T-helper 1 cell treated with Interleukin-12 subunit alpha and Interleukin-12 subunit beta and Interleukin-4 antibody, amounts not matched to agents 30 μg/mL and 1 μg/mL, for 36 hours (primary cell): ENCODE data around the gene DND1.
"Not testable (repeated sequence)": the region's sequence is repeated elsewhere in the genome, so short reads cannot be mapped to it uniquely, and the experiment has no call there.

Source experiments
- H3K27ac Mint-ChIP-seq: one replicate; pipeline ENCODE4 v1.8.0; 2021; ENCODE audit warnings: mild to moderate bottlenecking, mixed read lengths
- H3K27me3 Mint-ChIP-seq: one replicate; pipeline ENCODE4 v1.8.0; 2021; ENCODE audit warnings: low read depth, mixed read lengths
- H3K36me3 Mint-ChIP-seq: one replicate; pipeline ENCODE4 v1.8.0; 2021; ENCODE audit warnings: low read depth, mixed read lengths
- H3K4me1 Mint-ChIP-seq: one replicate; pipeline ENCODE4 v1.8.0; 2021; ENCODE audit warnings: low read depth, mixed read lengths
- H3K4me3 Mint-ChIP-seq: one replicate; pipeline ENCODE4 v1.8.0; 2021; ENCODE audit warnings: mild to moderate bottlenecking, moderate library complexity, mixed read lengths
- H3K9me3 Mint-ChIP-seq: one replicate; pipeline ENCODE4 v1.8.0; 2021; ENCODE audit warnings: mixed read lengths

The DND1 gene

GRCh38 chr5:140647042-140647419 lies 26.3 kb downstream of the DND1 start:
- Mint-ChIP-seq H3K27ac (peak overlapping the region; percentile 99), H3K36me3 (peaks cover 38% of the 10 kb centered on the region), H3K4me1 (peaks cover 26% of the 10 kb centered on the region), H3K4me3 (peak overlapping the region; percentile 100), H3K27me3 (no peaks in the 10 kb centered on the region), H3K9me3 (no peaks in the 10 kb centered on the region)

- no peaks in the 10 kb centered on the region for H3K27me3 Mint-ChIP-seq
- H3K36me3 Mint-ChIP-seq = peaks cover 29% of the 10 kb centered on the region
- H3K9me3 Mint-ChIP-seq = no peaks in the 10 kb centered on the region
- peaks cover 43% of the 10 kb centered on the region for H3K4me1 Mint-ChIP-seq
- peak overlapping the region; percentile 29 for H3K27ac Mint-ChIP-seq
- H3K4me3 Mint-ChIP-seq = no peak overlapping the region
Measured at GRCh38 chr5:140642718-140643117, 30.7 kb downstream of the DND1 start.

- Mint-ChIP-seq H3K4me1 (peaks cover 43% of the 10 kb centered on the region), H3K36me3 (peaks cover 26% of the 10 kb centered on the region), H3K9me3 (no peaks in the 10 kb centered on the region), H3K4me3 (no peak overlapping the region), H3K27me3 (no peaks in the 10 kb centered on the region), H3K27ac (no peak overlapping the region)
Measured at GRCh38 chr5:140641716-140642115, 31.7 kb downstream of the DND1 start.

GRCh38 chr5:140639148-140639981 lies 34.0 kb downstream of the DND1 start, which contains the start of gene TMCO6:
Gene TMCO6, plus strand, starts transcription at chr5:140639451. Its CDS starts 77 bp downstream, at chr5:140639528.
- Mint-ChIP-seq H3K4me3 (peak within 1 kb of the TSS; percentile 92), H3K27me3 (no peaks in the 10 kb centered on the region), H3K27ac (peak within 1 kb of the TSS; percentile 90), H3K4me1 (peaks cover 29% of the 10 kb centered on the region), H3K36me3 (peaks cover 15% of the 10 kb centered on the region), H3K9me3 (no peaks in the 10 kb centered on the region)

- Mint-ChIP-seq H3K36me3 (peaks cover 11% of the 10 kb centered on the region), H3K4me1 (peaks cover 31% of the 10 kb centered on the region), H3K27ac (peak overlapping the region; percentile 90), H3K4me3 (peak overlapping the region; percentile 92)
- H3K27me3 Mint-ChIP-seq, H3K9me3 Mint-ChIP-seq: not testable (repeated sequence)
Measured at GRCh38 chr5:140638898-140639147, 34.6 kb downstream of the DND1 start.

GRCh38 chr5:140637371-140638100 lies 35.8 kb downstream of the DND1 start:
- Mint-ChIP-seq H3K4me1 (peaks cover 40% of the 10 kb centered on the region), H3K36me3 (peaks cover 11% of the 10 kb centered on the region), H3K27me3 (peaks cover 7% of the 10 kb centered on the region), H3K27ac (peak overlapping the region; percentile 90), H3K4me3 (no peak overlapping the region), H3K9me3 (no peaks in the 10 kb centered on the region)

- H3K9me3 Mint-ChIP-seq = no peaks in the 10 kb centered on the region
- H3K4me3 Mint-ChIP-seq = no peak overlapping the region
- H3K4me1 Mint-ChIP-seq = peaks cover 32% of the 10 kb centered on the region
- H3K36me3 Mint-ChIP-seq = peaks cover 3% of the 10 kb centered on the region
- H3K27me3 Mint-ChIP-seq = peaks cover 24% of the 10 kb centered on the region
- H3K27ac Mint-ChIP-seq = no peak overlapping the region
Measured at GRCh38 chr5:140635291-140636257, 37.8 kb downstream of the DND1 start.

- peaks cover 3% of the 10 kb centered on the region for H3K36me3 Mint-ChIP-seq
- peaks cover 27% of the 10 kb centered on the region for H3K27me3 Mint-ChIP-seq
- H3K27ac Mint-ChIP-seq = no peak overlapping the region
- no peaks in the 10 kb centered on the region for H3K9me3 Mint-ChIP-seq
- peaks cover 27% of the 10 kb centered on the region for H3K4me1 Mint-ChIP-seq
- no peak overlapping the region for H3K4me3 Mint-ChIP-seq
Measured at GRCh38 chr5:140634103-140634502, 39.3 kb downstream of the DND1 start.

GRCh38 chr5:140633501-140633900 lies 39.9 kb downstream of the DND1 start:
- H3K27ac Mint-ChIP-seq = no peak overlapping the region
- peaks cover 21% of the 10 kb centered on the region for H3K4me1 Mint-ChIP-seq
- no peaks in the 10 kb centered on the region for H3K36me3 Mint-ChIP-seq
- H3K4me3 Mint-ChIP-seq = peak overlapping the region; percentile 84
- H3K27me3 Mint-ChIP-seq = peaks cover 27% of the 10 kb centered on the region
- H3K9me3 Mint-ChIP-seq = no peaks in the 10 kb centered on the region

GRCh38 chr5:140633021-140633471 lies 40.3 kb downstream of the DND1 start, which contains the start of gene CD14:
Gene CD14, minus strand, starts transcription at chr5:140633175. Its CDS starts 104 bp downstream, at chr5:140633071.
- peaks cover 27% of the 10 kb centered on the region for H3K27me3 Mint-ChIP-seq
- peak within 1 kb of the TSS; percentile 84 for H3K4me3 Mint-ChIP-seq
- peak within 1 kb of the TSS; percentile 59 for H3K27ac Mint-ChIP-seq
- peaks cover 4% of the 10 kb centered on the region for H3K9me3 Mint-ChIP-seq
- H3K36me3 Mint-ChIP-seq = no peaks in the 10 kb centered on the region
- peaks cover 18% of the 10 kb centered on the region for H3K4me1 Mint-ChIP-seq

GRCh38 chr5:140632366-140633020 lies 40.9 kb downstream of the DND1 start:
- Mint-ChIP-seq H3K4me1 (peaks cover 18% of the 10 kb centered on the region), H3K9me3 (peaks cover 7% of the 10 kb centered on the region), H3K27ac (peak overlapping the region; percentile 59), H3K27me3 (peaks cover 31% of the 10 kb centered on the region), H3K4me3 (peak overlapping the region; percentile 84), H3K36me3 (no peaks in the 10 kb centered on the region)

GRCh38 chr5:140631831-140632365 lies 41.5 kb downstream of the DND1 start:
- Mint-ChIP-seq H3K36me3 (no peaks in the 10 kb centered on the region), H3K4me3 (peak overlapping the region; percentile 84), H3K9me3 (peaks cover 13% of the 10 kb centered on the region), H3K4me1 (peaks cover 18% of the 10 kb centered on the region), H3K27me3 (peaks cover 33% of the 10 kb centered on the region), H3K27ac (no peak overlapping the region)

GRCh38 chr5:140631036-140631417 lies 42.3 kb downstream of the DND1 start:
- peaks cover 18% of the 10 kb centered on the region for H3K4me1 Mint-ChIP-seq
- peaks cover 33% of the 10 kb centered on the region for H3K27me3 Mint-ChIP-seq
- no peak overlapping the region for H3K27ac Mint-ChIP-seq
- no peaks in the 10 kb centered on the region for H3K36me3 Mint-ChIP-seq
- H3K9me3 Mint-ChIP-seq = peaks cover 15% of the 10 kb centered on the region
- H3K4me3 Mint-ChIP-seq = peak overlapping the region; percentile 22
